ENCODE results near the gene TMEM94.
A peak's percentile ranks its signal among the peaks of the same experiment; 100 is the strongest.

Gene TMEM94

GRCh38 chr17:75516619-75517296 lies 60.3 kb downstream of the TMEM94 start (continued):
- no peak; the same call in 1 of the 2 replicates for TF ChIP-seq HOXC10 (CRISPR knock-in tag; IDR thresholded peaks at IDR 0.05)
- TF ChIP-seq, protein P1, sequence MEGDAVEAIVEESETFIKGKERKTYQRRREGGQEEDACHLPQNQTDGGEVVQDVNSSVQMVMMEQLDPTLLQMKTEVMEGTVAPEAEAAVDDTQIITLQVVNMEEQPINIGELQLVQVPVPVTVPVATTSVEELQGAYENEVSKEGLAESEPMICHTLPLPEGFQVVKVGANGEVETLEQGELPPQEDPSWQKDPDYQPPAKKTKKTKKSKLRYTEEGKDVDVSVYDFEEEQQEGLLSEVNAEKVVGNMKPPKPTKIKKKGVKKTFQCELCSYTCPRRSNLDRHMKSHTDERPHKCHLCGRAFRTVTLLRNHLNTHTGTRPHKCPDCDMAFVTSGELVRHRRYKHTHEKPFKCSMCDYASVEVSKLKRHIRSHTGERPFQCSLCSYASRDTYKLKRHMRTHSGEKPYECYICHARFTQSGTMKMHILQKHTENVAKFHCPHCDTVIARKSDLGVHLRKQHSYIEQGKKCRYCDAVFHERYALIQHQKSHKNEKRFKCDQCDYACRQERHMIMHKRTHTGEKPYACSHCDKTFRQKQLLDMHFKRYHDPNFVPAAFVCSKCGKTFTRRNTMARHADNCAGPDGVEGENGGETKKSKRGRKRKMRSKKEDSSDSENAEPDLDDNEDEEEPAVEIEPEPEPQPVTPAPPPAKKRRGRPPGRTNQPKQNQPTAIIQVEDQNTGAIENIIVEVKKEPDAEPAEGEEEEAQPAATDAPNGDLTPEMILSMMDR (tag by site-specific recombination; IDR thresholded peaks at IDR 0.05): no peak
- no peak for TF ChIP-seq ZNF48 (tag by site-specific recombination; IDR thresholded peaks at IDR 0.05)
- no peak for TF ChIP-seq INSM2 (tag by site-specific recombination; IDR thresholded peaks at IDR 0.05)
- TF ChIP-seq, protein P2, sequence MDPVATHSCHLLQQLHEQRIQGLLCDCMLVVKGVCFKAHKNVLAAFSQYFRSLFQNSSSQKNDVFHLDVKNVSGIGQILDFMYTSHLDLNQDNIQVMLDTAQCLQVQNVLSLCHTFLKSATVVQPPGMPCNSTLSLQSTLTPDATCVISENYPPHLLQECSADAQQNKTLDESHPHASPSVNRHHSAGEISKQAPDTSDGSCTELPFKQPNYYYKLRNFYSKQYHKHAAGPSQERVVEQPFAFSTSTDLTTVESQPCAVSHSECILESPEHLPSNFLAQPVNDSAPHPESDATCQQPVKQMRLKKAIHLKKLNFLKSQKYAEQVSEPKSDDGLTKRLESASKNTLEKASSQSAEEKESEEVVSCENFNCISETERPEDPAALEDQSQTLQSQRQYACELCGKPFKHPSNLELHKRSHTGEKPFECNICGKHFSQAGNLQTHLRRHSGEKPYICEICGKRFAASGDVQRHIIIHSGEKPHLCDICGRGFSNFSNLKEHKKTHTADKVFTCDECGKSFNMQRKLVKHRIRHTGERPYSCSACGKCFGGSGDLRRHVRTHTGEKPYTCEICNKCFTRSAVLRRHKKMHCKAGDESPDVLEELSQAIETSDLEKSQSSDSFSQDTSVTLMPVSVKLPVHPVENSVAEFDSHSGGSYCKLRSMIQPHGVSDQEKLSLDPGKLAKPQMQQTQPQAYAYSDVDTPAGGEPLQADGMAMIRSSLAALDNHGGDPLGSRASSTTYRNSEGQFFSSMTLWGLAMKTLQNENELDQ (tag by site-specific recombination; IDR thresholded peaks at IDR 0.05; ENCODE audit: low read depth): no peak
- TF ChIP-seq HOXD13 (CRISPR knock-in tag; IDR thresholded peaks at IDR 0.05; ENCODE audit: borderline replicate concordance): no peak
- no peak for TF ChIP-seq ZNF10 (tag by site-specific recombination; IDR thresholded peaks at IDR 0.05)
- 0 out of 2 replicates have a peak, but pooled peaks have one; percentile 53 for TF ChIP-seq ZBTB7A (tag by site-specific recombination; IDR thresholded peaks at IDR 0.05; ENCODE audit: low read depth)
- TF ChIP-seq ZEB2 (tag by site-specific recombination; IDR thresholded peaks at IDR 0.05): 0 out of 2 replicates have a peak, but pooled peaks have one; percentile 22
- peak; percentile 18 for TF ChIP-seq ZNF341 (tag by site-specific recombination; IDR thresholded peaks at IDR 0.05; ENCODE audit: low read depth)
- no peak for TF ChIP-seq ZNF76 (tag by site-specific recombination; IDR thresholded peaks at IDR 0.05; ENCODE audit: borderline replicate concordance, low read depth)
- no peak for TF ChIP-seq ZNF585B (tag by site-specific recombination; IDR thresholded peaks at IDR 0.05)
- TF ChIP-seq PRDM10 (tag by site-specific recombination; IDR thresholded peaks at IDR 0.05): peak; percentile 49; the same call in 1 of the 2 replicates
- TF ChIP-seq, protein P3, sequence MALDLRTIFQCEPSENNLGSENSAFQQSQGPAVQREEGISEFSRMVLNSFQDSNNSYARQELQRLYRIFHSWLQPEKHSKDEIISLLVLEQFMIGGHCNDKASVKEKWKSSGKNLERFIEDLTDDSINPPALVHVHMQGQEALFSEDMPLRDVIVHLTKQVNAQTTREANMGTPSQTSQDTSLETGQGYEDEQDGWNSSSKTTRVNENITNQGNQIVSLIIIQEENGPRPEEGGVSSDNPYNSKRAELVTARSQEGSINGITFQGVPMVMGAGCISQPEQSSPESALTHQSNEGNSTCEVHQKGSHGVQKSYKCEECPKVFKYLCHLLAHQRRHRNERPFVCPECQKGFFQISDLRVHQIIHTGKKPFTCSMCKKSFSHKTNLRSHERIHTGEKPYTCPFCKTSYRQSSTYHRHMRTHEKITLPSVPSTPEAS (tag by site-specific recombination; IDR thresholded peaks at IDR 0.05): no peak
- no peak for TF ChIP-seq ZNF658 (tag by site-specific recombination; IDR thresholded peaks at IDR 0.05)
- TF ChIP-seq EGR2 (tag by site-specific recombination; IDR thresholded peaks at IDR 0.05; ENCODE audit: low read depth): peak; percentile 34; the same call in 1 of the 2 replicates
- no peak for TF ChIP-seq ZNF768 (tag by site-specific recombination; IDR thresholded peaks at IDR 0.05)
- TF ChIP-seq REST (tag by site-specific recombination; IDR thresholded peaks at IDR 0.05): no peak
- no peak for TF ChIP-seq ZNF223 (tag by site-specific recombination; IDR thresholded peaks at IDR 0.05)
- TF ChIP-seq, protein P4, sequence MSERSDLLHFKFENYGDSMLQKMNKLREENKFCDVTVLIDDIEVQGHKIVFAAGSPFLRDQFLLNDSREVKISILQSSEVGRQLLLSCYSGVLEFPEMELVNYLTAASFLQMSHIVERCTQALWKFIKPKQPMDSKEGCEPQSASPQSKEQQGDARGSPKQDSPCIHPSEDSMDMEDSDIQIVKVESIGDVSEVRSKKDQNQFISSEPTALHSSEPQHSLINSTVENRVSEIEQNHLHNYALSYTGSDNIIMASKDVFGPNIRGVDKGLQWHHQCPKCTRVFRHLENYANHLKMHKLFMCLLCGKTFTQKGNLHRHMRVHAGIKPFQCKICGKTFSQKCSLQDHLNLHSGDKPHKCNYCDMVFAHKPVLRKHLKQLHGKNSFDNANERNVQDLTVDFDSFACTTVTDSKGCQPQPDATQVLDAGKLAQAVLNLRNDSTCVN (tag by site-specific recombination; optimal IDR thresholded peaks at IDR 0.05): peak; percentile 44
- TF ChIP-seq ZNF529 (tag by site-specific recombination; IDR thresholded peaks at IDR 0.05; ENCODE audit: insufficient replicate concordance): no peak
- TF ChIP-seq, protein P5, sequence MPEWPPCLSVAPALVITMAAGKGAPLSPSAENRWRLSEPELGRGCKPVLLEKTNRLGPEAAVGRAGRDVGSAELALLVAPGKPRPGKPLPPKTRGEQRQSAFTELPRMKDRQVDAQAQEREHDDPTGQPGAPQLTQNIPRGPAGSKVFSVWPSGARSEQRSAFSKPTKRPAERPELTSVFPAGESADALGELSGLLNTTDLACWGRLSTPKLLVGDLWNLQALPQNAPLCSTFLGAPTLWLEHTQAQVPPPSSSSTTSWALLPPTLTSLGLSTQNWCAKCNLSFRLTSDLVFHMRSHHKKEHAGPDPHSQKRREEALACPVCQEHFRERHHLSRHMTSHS (tag by site-specific recombination; IDR thresholded peaks at IDR 0.05): no peak
